PFSK-1 (cell line): ENCODE results near the gene GFRA4.

Source experiments
- FOXP2 ChIP-seq: optimal IDR thresholded peaks from 2 replicates; pipeline ENCODE3; 2011; ENCODE audit warnings: borderline replicate concordance, control low read depth, inconsistent platforms; ENCODE audit not compliant: insufficient read depth; ENCODE audit errors: extremely low read length, extremely low read depth
- POLR2AphosphoS5 ChIP-seq: IDR thresholded peaks from 2 replicates; pipeline ENCODE4 v1.6.1; 2012; ENCODE audit warnings: low read depth, mild to moderate bottlenecking, control low read depth, low read length, moderate library complexity
- SIN3A ChIP-seq: IDR thresholded peaks from 2 replicates; pipeline ENCODE4 v1.6.1; 2012; ENCODE audit warnings: mild to moderate bottlenecking, low read length, moderate library complexity, borderline replicate concordance; ENCODE audit not compliant: insufficient read depth
- TAF1 ChIP-seq: IDR thresholded peaks from 2 replicates; pipeline ENCODE4 v1.6.1; 2012; ENCODE audit warnings: low read length, control low read depth, borderline replicate concordance; ENCODE audit not compliant: insufficient read depth
- TF ChIP-seq, protein P1 (sequence below), 2 experiments: IDR thresholded peaks; 2 replicates each; pipeline versions ENCODE4 v1.6.1 to v1.8.0; 2011 to 2012; ENCODE audit warnings: low read depth in 2 of 2, low read length in 2 of 2, control low read depth in 1 of 2, inconsistent platforms in 1 of 2, mild to moderate bottlenecking in 1 of 2, moderate library complexity in 1 of 2; ENCODE audit not compliant: insufficient read depth in 1 of 2

GFRA4 gene

DNA sequence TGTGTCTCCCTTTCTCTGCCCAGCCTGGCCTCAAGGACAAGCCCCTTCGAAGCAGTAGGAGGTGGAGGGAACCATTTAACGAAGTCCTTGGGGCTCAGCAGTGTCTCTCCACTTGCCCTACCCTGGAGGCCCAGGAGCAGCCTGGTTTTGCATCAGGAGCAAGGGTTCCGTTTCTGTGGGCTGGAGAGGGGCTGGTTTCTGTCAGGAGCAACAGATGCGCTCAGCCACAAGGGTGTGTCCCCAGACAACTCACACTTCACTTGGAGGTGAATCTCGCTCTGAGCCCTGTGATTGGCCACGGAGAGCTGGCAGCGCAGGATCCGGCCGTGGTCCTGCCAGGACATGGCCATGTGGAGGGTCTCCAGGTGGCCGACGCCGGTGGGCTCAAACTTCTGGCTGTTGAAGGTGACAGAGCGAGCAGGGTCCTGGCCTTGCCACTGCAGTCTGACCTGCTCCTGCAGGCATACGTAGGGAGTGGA, 42.3 kb upstream of the GFRA4 start:
- TF ChIP-seq TAF1 (no peak), SIN3A (no peak), POLR2AphosphoS5 (no peak), FOXP2 (no peak)
- TF ChIP-seq, protein P1, sequence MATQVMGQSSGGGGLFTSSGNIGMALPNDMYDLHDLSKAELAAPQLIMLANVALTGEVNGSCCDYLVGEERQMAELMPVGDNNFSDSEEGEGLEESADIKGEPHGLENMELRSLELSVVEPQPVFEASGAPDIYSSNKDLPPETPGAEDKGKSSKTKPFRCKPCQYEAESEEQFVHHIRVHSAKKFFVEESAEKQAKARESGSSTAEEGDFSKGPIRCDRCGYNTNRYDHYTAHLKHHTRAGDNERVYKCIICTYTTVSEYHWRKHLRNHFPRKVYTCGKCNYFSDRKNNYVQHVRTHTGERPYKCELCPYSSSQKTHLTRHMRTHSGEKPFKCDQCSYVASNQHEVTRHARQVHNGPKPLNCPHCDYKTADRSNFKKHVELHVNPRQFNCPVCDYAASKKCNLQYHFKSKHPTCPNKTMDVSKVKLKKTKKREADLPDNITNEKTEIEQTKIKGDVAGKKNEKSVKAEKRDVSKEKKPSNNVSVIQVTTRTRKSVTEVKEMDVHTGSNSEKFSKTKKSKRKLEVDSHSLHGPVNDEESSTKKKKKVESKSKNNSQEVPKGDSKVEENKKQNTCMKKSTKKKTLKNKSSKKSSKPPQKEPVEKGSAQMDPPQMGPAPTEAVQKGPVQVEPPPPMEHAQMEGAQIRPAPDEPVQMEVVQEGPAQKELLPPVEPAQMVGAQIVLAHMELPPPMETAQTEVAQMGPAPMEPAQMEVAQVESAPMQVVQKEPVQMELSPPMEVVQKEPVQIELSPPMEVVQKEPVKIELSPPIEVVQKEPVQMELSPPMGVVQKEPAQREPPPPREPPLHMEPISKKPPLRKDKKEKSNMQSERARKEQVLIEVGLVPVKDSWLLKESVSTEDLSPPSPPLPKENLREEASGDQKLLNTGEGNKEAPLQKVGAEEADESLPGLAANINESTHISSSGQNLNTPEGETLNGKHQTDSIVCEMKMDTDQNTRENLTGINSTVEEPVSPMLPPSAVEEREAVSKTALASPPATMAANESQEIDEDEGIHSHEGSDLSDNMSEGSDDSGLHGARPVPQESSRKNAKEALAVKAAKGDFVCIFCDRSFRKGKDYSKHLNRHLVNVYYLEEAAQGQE (IDR thresholded peaks at IDR 0.05; ENCODE audit: insufficient read depth in 1 of 2, low read depth in 2 of 2, low read length in 2 of 2): no peak

DNA sequence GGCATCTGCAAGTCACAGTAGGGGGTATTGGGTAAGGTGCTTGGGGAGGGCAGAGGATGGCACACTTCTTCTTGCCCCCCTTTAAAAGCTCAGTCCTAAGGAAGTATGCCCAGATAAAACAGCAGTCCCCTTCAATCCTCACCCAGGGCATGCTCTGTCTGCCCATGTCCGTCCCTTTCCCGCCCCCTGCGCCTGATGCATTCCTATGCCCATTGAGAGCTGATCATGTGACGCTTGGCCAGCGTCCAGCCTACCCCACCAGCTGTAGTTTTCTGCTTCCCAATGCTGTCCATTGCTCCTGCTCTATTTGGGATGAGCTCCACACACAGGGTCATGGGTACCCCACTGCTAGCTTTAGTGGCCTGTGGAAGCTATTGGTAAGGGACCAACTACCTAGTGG, 40.9 kb upstream of the GFRA4 start:
- TF ChIP-seq FOXP2 (no peak), TAF1 (no peak), SIN3A (no peak), POLR2AphosphoS5 (no peak)
- TF ChIP-seq, protein P1 (IDR thresholded peaks at IDR 0.05; ENCODE audit: insufficient read depth in 1 of 2, low read depth in 2 of 2, low read length in 2 of 2): no peak

DNA sequence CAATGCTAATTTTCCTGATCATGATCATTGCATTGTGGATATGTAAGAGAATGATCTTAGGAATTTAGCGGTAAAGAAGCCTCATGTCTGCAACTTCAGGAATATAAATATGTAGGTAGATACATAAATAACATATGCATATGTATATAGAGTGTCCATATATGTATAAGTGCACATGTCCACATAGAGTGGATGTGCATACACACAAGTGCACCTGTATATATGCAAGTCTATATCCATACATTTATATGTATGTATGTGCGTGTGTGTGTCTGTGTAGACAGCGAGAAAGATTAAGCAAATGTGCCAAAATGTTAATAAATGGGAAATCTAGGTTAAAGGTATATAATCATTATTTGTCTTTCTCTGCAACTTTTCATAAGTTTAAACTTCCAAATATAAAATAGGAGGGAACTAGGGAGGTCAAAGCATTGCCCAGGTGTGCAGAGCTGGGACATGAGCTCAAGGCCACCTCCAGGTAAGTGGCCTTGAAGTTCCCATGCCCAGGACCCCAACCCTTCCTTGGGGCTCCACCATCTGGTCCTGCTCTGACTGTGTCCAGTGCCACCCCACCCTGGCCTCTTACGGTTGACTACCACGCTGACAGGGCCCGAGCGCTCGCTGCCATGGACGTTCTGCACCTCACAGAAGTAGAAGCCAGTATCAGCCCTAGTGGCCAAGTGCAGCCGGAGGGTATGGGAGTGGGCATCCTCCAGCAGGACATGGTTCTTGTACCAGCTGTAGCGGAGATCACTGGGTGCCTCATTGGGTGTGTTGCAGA, 39.6 kb upstream of the GFRA4 start:
- TF ChIP-seq POLR2AphosphoS5 (no peak), SIN3A (no peak), FOXP2 (no peak), TAF1 (no peak)
- TF ChIP-seq, protein P1 (IDR thresholded peaks at IDR 0.05; ENCODE audit: insufficient read depth in 1 of 2, low read depth in 2 of 2, low read length in 2 of 2): no peak

DNA sequence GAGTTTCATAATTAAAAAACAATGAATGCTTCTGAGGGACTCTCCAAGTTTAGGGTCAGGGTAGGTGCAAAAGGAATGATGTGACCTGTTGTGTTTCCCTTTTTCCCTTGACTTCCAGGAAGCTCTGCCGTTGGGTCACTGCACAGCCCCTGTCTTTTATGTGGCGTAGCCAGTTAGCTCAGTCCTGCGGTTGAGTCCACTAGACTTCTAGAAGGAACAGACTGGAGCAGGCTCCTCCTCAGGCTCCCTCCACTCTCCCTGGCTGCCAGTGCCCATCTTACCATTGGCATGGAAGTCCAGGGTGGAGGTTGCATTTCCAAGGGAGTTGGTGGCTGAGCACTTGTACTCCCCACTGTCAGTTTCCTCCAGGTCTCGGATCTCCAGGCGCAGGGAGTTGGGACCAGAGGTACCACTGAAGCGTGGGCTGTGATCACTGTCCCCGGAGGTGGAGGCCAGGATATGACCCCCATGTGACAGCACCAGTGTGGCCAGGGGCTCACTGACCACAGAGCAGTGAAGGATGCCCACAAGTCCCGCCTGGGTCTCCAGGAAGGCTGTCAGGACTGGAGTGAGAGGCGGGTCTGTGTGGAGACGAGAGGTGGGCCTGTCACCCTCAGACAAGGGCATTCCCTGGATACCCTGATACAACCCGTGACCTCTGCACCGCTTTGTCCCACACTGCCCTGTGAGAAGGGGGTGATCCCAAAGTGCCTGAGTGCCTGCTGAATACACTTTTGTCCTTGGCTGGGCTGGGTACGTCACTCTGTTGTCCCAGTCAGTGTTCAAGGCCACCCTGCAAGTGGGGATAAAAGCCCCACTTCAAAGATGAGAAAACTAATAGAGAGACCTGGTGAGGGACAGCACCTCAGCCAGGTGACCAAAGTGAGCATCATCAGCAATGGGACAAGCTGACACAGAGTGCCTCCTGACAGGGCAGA, 38.1 kb upstream of the GFRA4 start:
- TF ChIP-seq SIN3A: no peak
- no peak for TF ChIP-seq TAF1
- no peak for TF ChIP-seq FOXP2
- TF ChIP-seq POLR2AphosphoS5: no peak
- TF ChIP-seq, protein P1 (IDR thresholded peaks at IDR 0.05; ENCODE audit: insufficient read depth in 1 of 2, low read depth in 2 of 2, low read length in 2 of 2): no peak
